B cell (primary cell): ENCODE results near the gene ZNF687.

ENCODE experiments used
- EZH2 ChIP-seq: IDR thresholded peaks from 2 replicates; pipeline ENCODE4 v1.6.1; 2012; ENCODE audit warnings: borderline replicate concordance, low read depth, mild to moderate bottlenecking, moderate library complexity, low read length; ENCODE audit not compliant: insufficient read depth, poor library complexity, severe bottlenecking
- TF ChIP-seq, protein P1 (sequence below): fragments of 200-600 bp; IDR thresholded peaks from one replicate; pipeline ENCODE4 v1.8.0; 2022; ENCODE audit warnings: antibody characterized with exemption, mild to moderate bottlenecking

DNA sequence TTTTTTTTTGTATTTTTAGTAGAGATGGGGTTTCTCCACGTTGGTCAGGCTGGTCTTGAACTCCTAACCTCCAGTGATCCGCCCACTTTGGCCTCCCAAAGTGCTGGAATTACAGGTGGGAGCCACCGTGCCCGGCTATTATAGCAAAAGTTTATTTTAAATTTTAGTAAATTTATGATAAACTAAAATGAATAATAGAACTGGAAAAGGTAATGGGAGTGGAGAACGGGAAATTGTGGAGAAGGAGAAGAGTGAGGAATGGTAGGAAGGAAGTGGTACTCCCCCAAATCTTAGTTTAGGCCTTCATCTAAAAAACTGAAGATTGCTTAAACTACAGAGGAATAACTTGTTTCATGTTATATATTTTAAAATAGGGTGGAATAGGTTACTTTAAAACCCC, 52.7 kb downstream of the ZNF687 start:
- TF ChIP-seq, protein P1, sequence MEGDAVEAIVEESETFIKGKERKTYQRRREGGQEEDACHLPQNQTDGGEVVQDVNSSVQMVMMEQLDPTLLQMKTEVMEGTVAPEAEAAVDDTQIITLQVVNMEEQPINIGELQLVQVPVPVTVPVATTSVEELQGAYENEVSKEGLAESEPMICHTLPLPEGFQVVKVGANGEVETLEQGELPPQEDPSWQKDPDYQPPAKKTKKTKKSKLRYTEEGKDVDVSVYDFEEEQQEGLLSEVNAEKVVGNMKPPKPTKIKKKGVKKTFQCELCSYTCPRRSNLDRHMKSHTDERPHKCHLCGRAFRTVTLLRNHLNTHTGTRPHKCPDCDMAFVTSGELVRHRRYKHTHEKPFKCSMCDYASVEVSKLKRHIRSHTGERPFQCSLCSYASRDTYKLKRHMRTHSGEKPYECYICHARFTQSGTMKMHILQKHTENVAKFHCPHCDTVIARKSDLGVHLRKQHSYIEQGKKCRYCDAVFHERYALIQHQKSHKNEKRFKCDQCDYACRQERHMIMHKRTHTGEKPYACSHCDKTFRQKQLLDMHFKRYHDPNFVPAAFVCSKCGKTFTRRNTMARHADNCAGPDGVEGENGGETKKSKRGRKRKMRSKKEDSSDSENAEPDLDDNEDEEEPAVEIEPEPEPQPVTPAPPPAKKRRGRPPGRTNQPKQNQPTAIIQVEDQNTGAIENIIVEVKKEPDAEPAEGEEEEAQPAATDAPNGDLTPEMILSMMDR, result no peak
- no peak for TF ChIP-seq EZH2
